Esophagus mucosa (tissue), 1 donor: ENCODE results near the gene TMEM121. TPM values are rescaled to one million over a fixed set of nuclear protein-coding genes. Genes with fewer than 3 reads are reported as not detected.

ENCODE experiments used
- ATAC-seq: fragments of 200-7000 bp; cut with Tn5 transposase; one replicate; pipeline ENCODE4 v1.9.1; 2020
- total RNA-seq: library from RNA; stranded (reverse); gene quantifications from one replicate; pipeline ENCODE4 v1.2.4, GENCODE V29; 2023
- donor health status: DM: yes; HTN: yes; CAD: no.

Gene TMEM121
- 0.48 TPM for total RNA-seq

- no peak for ATAC-seq
These were observed at the start of gene TMEM121 for GRCh38 chr14:105525861-105526775. TMEM121 (plus strand) TSS chr14:105526583; CDS start chr14:105528835, 2,252 bp downstream.

- no peak for ATAC-seq
These were observed 49.3 kb upstream of the TMEM121 start for GRCh38 chr14:105476831-105477659.

- no peak for ATAC-seq
These were observed 48.6 kb upstream of the TMEM121 start for GRCh38 chr14:105477660-105478397.

GRCh38 chr14:105478398-105479251 lies 47.8 kb upstream of the TMEM121 start:
- no peak for ATAC-seq

GRCh38 chr14:105479431-105480158 lies 46.8 kb upstream of the TMEM121 start:
- ATAC-seq = no peak

GRCh38 chr14:105480199-105480746 lies 46.1 kb upstream of the TMEM121 start:
- ATAC-seq = no peak

- peak; percentile 71 for ATAC-seq
These were observed 45.3 kb upstream of the TMEM121 start for GRCh38 chr14:105480807-105481801.

- ATAC-seq = peak; percentile 64
These were observed 44.4 kb upstream of the TMEM121 start for GRCh38 chr14:105481886-105482457.

GRCh38 chr14:105482486-105483110 lies 43.8 kb upstream of the TMEM121 start:
- ATAC-seq = no peak

GRCh38 chr14:105483300-105484068 lies 42.9 kb upstream of the TMEM121 start:
- ATAC-seq = peak; percentile 31

GRCh38 chr14:105484069-105484996 lies 42.0 kb upstream of the TMEM121 start:
- ATAC-seq = no peak

- no peak for ATAC-seq
These were observed 41.4 kb upstream of the TMEM121 start for GRCh38 chr14:105484997-105485393.

- ATAC-seq = no peak
These were observed 40.6 kb upstream of the TMEM121 start for GRCh38 chr14:105485739-105486162.

- ATAC-seq = no peak
These were observed 40.0 kb upstream of the TMEM121 start, which contains the start of gene CRIP1 for GRCh38 chr14:105486163-105486973. CRIP1 (plus strand) TSS chr14:105486886; CDS start chr14:105487260, 374 bp downstream.

- no peak for ATAC-seq
These were observed 39.4 kb upstream of the TMEM121 start for GRCh38 chr14:105486974-105487448.
